Breast epithelium (tissue), 4 donors: ENCODE data around the gene KLC1. TPM values are rescaled to one million over a fixed set of nuclear protein-coding genes. Genes with fewer than 3 reads are reported as not detected.

Source experiments
- DNase-seq, 2 donors: peaks; one replicate each; pipeline ENCODE4 v3.0.0-alpha.2; 2019; ENCODE audit warnings: low spot score in 2 of 2
- H3K27ac ChIP-seq, 2 donors: fragments of 200-600 bp; sonication (generic) in 1 of 2; one replicate each; pipeline ENCODE4 v1.5.1; 2016 to 2019; ENCODE audit warnings: mild to moderate bottlenecking in 1 of 2
- H3K27me3 ChIP-seq, 2 donors: fragments of 200-600 bp; sonication (generic) in 1 of 2; one replicate each; pipeline versions ENCODE4 v1.5.1 to v1.6.0; 2017 to 2019; ENCODE audit warnings: control low read depth in 1 of 2, mild to moderate bottlenecking in 1 of 2
- H3K36me3 ChIP-seq: fragments of 200-600 bp; one replicate; pipeline ENCODE4 v1.5.1; 2019
- H3K4me1 ChIP-seq, 2 donors: fragments of 200-600 bp; sonication (generic); one replicate each; pipeline ENCODE4 v1.5.1; 2016 to 2019; ENCODE audit warnings: control low read depth in 1 of 2
- H3K4me3 ChIP-seq, 3 donors: fragments of 200-600 bp; sonication (generic); 1 replicate in 2 of 3; 2 replicates in 1 of 3; pipeline ENCODE4 v1.5.1; 2016 to 2019; ENCODE audit warnings: mild to moderate bottlenecking in 3 of 3, moderate library complexity in 2 of 3
- H3K9me3 ChIP-seq, 2 donors: fragments of 200-600 bp; sonication (generic) in 1 of 2; one replicate each; pipeline ENCODE4 v1.5.1; 2016 to 2019; ENCODE audit warnings: control low read depth in 1 of 2
- POLR2A ChIP-seq: fragments of 450-650 bp; IDR thresholded peaks from one replicate; pipeline ENCODE4 v1.6.1; 2016; ENCODE audit warnings: antibody characterized with exemption, mild to moderate bottlenecking, moderate library complexity
- POLR2AphosphoS5 ChIP-seq, 3 donors: sonication (generic); formaldehyde crosslinking; IDR thresholded peaks; one replicate each; pipeline ENCODE4 v1.6.1; 2017; ENCODE audit warnings: antibody characterized with exemption in 3 of 3
- intact Hi-C: fragments of 100-400 bp; cut with DNase I; formaldehyde crosslinking; loops from one replicate; pipeline ENCODE4 v1.15.1; 2023; ENCODE audit warnings: low total_unique reads
- total RNA-seq, 3 donors: library from RNA; depleted of rRNA; stranded (reverse); fragments of >200 nt; gene quantifications; one replicate each; pipeline ENCODE4 v1.1.0, GENCODE V29; 2016
- TF ChIP-seq, protein P1 (sequence below), 3 donors: fragments of 450-650 bp; IDR thresholded peaks; one replicate each; pipeline ENCODE4 v1.5.1; 2016 to 2017; ENCODE audit warnings: antibody characterized with exemption in 3 of 3, mild to moderate bottlenecking in 3 of 3, moderate library complexity in 3 of 3

The KLC1 gene
- total RNA-seq, 3 donors from 2014 or later: 222 to 275 (median 253) TPM

DNA sequence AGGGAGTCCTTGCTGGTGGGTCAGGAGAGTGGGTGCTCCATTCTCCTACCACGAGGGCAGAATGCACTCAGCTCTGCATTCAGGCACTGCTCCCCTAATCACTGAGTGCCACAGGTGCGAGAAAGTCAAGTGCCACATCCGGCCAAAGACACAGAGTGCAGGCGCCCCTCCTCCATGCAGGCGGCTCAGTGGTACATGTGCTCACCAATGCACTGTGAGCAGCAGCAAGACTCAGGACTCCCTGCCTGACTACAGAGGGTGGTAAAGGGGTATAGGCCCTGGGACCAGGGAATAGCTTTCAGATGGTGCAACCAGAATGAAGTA lies 119.5 kb downstream of the KLC1 start:
- Histone ChIP-seq H3K4me1 (no peaks in the 10 kb centered on the region), H3K27me3 (no peaks in the 10 kb centered on the region), H3K27ac (no peak overlapping the region), H3K9me3 (no peaks in the 10 kb centered on the region), H3K4me3 (no peak overlapping the region), H3K36me3 (no peaks in the 10 kb centered on the region)
- intact Hi-C loops: no loop called here
- TF ChIP-seq, protein P1, sequence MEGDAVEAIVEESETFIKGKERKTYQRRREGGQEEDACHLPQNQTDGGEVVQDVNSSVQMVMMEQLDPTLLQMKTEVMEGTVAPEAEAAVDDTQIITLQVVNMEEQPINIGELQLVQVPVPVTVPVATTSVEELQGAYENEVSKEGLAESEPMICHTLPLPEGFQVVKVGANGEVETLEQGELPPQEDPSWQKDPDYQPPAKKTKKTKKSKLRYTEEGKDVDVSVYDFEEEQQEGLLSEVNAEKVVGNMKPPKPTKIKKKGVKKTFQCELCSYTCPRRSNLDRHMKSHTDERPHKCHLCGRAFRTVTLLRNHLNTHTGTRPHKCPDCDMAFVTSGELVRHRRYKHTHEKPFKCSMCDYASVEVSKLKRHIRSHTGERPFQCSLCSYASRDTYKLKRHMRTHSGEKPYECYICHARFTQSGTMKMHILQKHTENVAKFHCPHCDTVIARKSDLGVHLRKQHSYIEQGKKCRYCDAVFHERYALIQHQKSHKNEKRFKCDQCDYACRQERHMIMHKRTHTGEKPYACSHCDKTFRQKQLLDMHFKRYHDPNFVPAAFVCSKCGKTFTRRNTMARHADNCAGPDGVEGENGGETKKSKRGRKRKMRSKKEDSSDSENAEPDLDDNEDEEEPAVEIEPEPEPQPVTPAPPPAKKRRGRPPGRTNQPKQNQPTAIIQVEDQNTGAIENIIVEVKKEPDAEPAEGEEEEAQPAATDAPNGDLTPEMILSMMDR (IDR thresholded peaks at IDR 0.05): no peak
- TF ChIP-seq POLR2AphosphoS5 (IDR thresholded peaks at IDR 0.05): no peak
- no peak for TF ChIP-seq POLR2A
- DNase-seq: no peak

DNA sequence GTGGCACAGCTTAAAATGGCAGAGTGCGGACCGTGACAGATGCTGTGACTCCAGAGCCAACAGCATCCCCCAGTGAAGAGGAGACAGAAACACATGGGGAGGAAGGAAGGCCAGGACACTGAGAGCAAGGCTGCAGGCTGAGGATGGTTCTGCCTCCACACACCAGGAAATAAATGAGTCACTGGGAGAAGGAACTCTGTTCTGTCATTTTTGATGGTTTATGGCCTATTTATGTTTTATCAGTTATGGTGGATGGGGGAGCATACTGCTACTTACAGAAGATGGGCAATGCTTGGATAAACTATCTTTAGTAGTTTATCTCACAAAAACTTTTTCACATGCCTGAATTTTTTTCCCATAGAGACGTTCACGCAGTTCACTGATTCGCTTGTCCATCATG lies 120.4 kb downstream of the KLC1 start:
- Histone ChIP-seq H3K27ac (no peak overlapping the region), H3K4me1 (no peaks in the 10 kb centered on the region), H3K4me3 (no peak overlapping the region), H3K27me3 (no peaks in the 10 kb centered on the region), H3K9me3 (no peaks in the 10 kb centered on the region), H3K36me3 (no peaks in the 10 kb centered on the region)
- intact Hi-C loops: no loop called here
- TF ChIP-seq POLR2A: no peak
- no peak for TF ChIP-seq POLR2AphosphoS5 (IDR thresholded peaks at IDR 0.05)
- TF ChIP-seq, protein P1 (IDR thresholded peaks at IDR 0.05): no peak
- no peak for DNase-seq

DNA sequence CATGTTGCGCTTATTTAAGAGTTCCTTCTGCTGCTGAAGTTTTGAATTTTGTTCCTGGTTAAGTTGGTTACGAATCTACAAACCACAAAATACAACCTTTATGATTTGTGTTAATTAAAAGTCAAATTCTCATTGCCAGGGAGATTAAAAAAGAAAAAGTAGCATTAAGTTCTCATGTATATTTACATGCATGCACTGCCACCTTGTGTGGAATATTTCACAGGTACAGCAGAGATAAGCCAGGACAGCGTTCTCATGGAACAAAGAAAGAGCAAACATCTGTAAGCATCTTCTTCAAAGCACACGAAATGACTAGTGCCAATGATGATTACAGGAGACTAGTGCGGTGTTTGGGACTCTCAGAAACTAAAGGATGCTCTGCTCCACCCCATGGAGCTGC lies 120.8 kb downstream of the KLC1 start:
- TF ChIP-seq POLR2AphosphoS5 (IDR thresholded peaks at IDR 0.05) (no peak), POLR2A (no peak)
- TF ChIP-seq, protein P1 (IDR thresholded peaks at IDR 0.05): no peak
- H3K4me1 ChIP-seq: no peaks in the 10 kb centered on the region
- H3K4me3 ChIP-seq: no peak overlapping the region
- no peak for DNase-seq
- no peaks in the 10 kb centered on the region for H3K36me3 ChIP-seq
- no peaks in the 10 kb centered on the region for H3K9me3 ChIP-seq
- intact Hi-C loops: no loop called here
- no peak overlapping the region for H3K27ac ChIP-seq
- no peaks in the 10 kb centered on the region for H3K27me3 ChIP-seq

Other genes starting within 250 kb of the KLC1 start
- 100 to 1,000 TPM in 1 of 3 donors, 10 to 100 TPM in 2; 70.2 to 107 (median 87.5) TPM for gene MARK3, start 243.8 kb upstream of the KLC1 start, total RNA-seq
- 100 to 1,000 TPM in 1 of 3 donors, 10 to 100 TPM in 2; 61.6 to 305 (median 83.2) TPM for gene CKB, start 106.4 kb upstream of the KLC1 start, total RNA-seq
- gene TRMT61A, start 100.0 kb upstream of the KLC1 start, total RNA-seq: 10 to 100 TPM; 10.7 to 17.7 (median 11.3) TPM
- gene BAG5, start 66.6 kb upstream of the KLC1 start, total RNA-seq: 10 to 100 TPM; 29.5 to 45.4 (median 38.5) TPM
- gene COA8, start 66.3 kb upstream of the KLC1 start, total RNA-seq: 10 to 100 TPM; 26.5 to 41.9 (median 27.2) TPM
- gene XRCC3, start 86.2 kb downstream of the KLC1 start, total RNA-seq: 10 to 100 TPM in 1 of 3 donors, 1 to 10 TPM in 2; 5.9 to 10.2 (median 5.9) TPM
- gene ZFYVE21, start 86.6 kb downstream of the KLC1 start, total RNA-seq: 100 to 1,000 TPM in 1 of 3 donors, 10 to 100 TPM in 2; 57.4 to 140 (median 96.0) TPM
- gene PPP1R13B, start 218.4 kb downstream of the KLC1 start, total RNA-seq: 10 to 100 TPM in 2 of 3 donors, 1 to 10 TPM in 1; 6.4 to 21.8 (median 18.4) TPM